Effector CD8-positive, alpha-beta T cell (primary cell): Measurements from ENCODE around the gene MS4A3.
"Not testable (repeated sequence)": the region's sequence is repeated elsewhere in the genome, so short reads cannot be mapped to it uniquely, and the experiment has no call there.

Experiments used
- DNase-seq: peaks from one replicate; lab custom pipeline; 2025; lab: John Stamatoyannopoulos, UW
- total RNA-seq, 4 experiments: gene quantifications; one replicate each; lab custom pipeline; 2026; lab: John Stamatoyannopoulos, UW

MS4A3 gene
- total RNA-seq = 0 to 0.18 (median 0) reads per million in 4 experiments

GRCh38 chr11:60056349-60056969, at the start of gene MS4A3:
Gene MS4A3, plus strand, starts transcription at chr11:60056665. Its CDS starts 4,496 bp downstream, at chr11:60061161.
- DNase-seq = no peak

GRCh38 chr11:60016881-60017280, 39.6 kb upstream of the MS4A3 start, which contains the start of gene OOSP4B:
Gene OOSP4B, plus strand, starts transcription at chr11:60017181.
- no peak for DNase-seq

GRCh38 chr11:60018058-60018457, 38.4 kb upstream of the MS4A3 start:
- no peak for DNase-seq

DNA sequence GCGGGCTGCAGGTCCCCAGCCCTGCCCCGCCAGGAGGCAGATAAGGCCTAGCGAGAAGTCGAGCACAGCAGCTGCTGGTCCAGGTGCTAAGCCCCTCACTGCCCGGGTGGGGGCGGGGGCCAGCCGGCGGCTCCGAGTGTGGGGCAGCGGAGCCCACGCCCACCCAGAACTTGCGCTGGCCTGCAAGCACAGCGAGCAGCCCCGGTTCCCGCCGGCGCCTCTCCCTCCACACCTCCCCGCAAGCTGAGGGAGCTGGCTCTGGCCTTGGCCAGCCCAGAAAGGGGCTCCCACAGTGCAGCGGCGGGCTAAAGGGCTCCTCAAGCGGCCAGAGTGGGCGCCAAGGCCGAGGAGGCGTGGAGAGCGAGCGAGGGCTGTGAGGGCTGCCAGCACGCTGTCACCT, 36.1 kb upstream of the MS4A3 start:
- not testable (repeated sequence) for DNase-seq

DNA sequence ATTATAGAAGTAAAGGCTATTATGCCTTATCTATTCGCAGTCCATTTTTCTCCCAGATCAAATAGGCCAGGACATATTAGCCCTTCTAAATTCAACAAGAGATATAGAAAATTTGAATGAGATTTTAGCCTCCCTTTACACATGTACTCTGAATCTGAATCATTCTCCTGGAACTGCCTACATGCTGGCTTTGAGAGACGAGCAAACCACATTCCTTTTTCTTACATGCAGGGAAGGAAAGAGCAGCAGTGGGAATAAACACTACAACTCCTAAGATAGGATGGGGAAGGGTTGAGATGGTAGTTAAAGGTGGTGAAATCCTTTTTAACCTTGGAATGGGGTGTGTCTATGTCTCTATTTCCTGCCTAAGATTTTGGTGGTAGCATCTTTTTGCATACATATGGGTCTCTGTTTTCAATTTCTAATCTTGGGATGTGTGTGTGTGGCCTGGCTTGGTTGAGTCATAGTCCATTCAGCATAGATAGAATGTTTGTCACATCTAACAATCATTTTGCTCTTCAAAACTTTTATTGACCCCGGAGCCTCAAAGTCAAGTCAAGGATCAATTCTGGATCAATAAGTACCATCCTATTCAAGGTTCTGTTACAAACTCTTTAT, 27.3 kb upstream of the MS4A3 start:
- no peak for DNase-seq

DNA sequence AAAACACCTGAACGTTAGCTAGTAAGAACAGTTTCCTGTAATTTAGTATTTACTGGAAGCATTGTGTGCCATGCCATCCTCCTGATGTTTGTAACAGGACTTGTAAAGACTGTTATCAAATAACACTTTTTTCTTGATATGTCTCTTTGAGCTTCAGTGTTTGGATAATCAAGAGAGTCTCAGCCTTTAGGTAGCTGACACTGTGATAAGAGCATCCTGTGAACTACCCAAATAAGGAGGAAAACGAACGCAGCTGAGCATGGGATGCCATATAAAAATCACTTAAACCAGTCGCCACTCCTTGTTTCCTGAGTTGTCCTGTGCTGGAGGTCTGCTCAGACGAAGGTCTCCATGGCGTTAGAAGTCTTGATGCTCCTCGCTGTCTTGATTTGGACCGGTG, 16.4 kb upstream of the MS4A3 start, which contains the start of gene OOSP2:
OOSP2 (plus strand) TSS at position 301 of the 400 bp plus-strand sequence; CDS start at position 352, 51 bp downstream.
- DNase-seq = no peak

DNA sequence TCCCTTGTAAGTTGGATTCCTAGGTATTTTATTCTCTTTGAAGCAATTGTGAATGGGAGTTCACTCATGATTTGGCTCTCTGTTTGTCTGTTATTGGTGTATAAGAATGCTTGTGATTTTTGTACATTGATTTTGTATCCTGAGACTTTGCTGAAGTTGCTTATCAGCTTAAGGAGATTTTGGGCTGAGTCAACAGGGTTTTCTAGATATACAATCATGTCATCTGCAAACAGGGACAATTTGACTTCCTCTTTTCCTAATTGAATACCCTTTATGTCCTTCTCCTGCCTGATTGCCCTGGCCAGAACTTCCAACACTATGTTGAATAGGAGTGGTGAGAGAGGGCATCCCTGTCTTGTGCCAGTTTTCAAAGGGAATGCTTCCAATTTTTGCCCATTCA, 6.0 kb upstream of the MS4A3 start:
- DNase-seq = not testable (repeated sequence)

DNA sequence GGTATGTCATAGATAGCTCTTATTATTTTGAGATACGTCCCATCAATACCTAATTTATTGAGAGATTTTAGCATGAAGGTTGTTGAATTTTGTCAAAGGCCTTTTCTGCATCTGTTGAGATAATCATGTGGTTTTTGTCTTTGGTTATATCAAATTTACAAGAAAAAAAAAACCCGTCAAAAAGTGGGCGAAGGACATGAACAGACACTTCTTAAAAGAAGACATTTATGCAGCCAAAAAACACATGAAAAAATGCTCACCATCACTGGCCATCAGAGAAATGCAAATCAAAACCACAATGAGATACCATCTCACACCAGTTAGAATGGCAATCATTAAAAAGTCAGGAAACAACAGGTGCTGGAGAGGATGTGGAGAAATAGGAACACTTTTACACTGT, 5.6 kb upstream of the MS4A3 start:
- DNase-seq = not testable (repeated sequence)

- no peak for DNase-seq
Observed at GRCh38 chr11:60059052-60059451, 2.6 kb downstream of the MS4A3 start.

DNA sequence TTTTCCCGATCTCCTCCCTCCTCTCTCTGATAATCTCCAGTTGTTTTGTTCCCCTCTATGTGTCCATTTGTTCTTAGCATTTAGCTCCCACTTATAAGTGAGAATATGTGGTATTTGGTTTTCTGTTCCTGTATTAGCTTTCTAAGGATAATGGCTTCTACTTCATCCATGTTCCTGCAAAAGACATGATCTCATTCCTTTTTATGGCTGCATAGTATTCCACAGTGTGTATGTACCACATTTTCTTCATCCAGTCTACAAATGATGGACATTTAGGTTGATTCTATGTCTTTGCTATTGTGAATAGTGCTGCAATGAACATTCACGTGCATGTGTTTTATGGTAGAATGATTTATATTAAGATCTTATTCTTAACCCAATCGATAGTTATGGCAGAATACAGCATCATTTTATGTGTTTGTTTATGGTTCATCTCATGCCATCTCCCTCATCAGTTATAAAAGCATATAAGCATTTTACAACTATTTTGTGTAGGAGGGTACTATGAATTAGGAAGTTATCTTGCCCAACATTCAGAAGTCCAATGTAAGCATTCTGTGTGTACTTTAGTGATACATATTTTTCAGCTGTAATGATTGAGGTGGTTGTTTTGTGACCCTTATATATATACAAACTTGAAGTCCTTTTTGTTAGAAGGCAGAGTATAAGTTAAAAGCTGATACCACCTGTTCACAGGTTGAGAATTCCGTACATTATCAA, 3.2 kb downstream of the MS4A3 start:
- no peak for DNase-seq

DNA sequence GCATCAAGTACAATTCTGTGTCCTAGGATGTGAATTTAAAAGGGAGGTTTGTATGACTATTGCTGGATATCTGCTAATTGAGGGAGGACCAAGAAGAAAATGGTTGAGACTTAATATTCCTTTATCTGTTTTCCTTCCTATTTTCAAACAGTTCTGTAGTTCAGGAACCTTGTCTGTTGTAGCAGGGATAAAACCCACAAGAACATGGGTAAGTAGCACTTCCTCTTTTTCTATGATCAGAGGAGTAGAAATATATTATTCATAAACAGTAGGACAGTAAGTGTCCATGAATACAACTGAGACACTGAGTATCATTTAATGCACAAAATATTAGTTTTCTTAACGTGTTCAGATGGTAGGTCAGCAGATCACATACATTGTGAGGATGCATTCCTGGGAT, 7.6 kb downstream of the MS4A3 start:
- DNase-seq = no peak

- DNase-seq = no peak
Observed at GRCh38 chr11:60065801-60066200, 9.3 kb downstream of the MS4A3 start.

- DNase-seq = no peak
Observed at GRCh38 chr11:60069450-60069849, 13.0 kb downstream of the MS4A3 start.

GRCh38 chr11:60071644-60072043, 15.2 kb downstream of the MS4A3 start:
- not testable (repeated sequence) for DNase-seq

DNA sequence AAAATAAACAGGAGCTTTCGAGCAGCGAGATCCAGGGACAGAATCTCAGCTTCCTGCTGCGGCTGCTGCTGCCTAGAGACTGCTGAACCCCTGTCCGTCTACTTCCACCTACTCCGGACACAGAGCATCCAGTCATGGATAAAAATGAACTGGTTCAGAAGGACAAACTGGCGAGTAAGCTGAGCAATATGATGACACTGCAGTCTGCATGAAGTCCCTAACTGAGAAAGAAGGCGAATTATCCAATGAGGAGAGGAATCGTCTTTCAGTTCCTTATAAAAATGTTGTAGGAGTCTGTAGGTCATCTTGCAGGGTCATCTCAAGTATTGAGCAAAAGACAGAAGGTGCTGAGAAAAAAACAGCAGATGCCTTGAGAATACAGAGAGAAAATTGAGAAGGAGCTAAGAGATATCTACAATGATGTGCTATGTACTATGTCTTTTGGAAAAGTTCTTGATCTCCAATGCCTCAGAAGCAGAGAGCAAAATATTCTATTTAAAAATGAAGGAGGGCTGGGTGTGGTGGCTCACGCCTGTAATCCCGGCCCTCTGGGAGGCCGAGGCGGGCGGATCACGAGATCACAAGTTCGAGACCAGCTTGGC, 20.9 kb downstream of the MS4A3 start:
- DNase-seq = no peak

- no peak for DNase-seq
Observed at GRCh38 chr11:60077981-60078380, 21.5 kb downstream of the MS4A3 start.

DNA sequence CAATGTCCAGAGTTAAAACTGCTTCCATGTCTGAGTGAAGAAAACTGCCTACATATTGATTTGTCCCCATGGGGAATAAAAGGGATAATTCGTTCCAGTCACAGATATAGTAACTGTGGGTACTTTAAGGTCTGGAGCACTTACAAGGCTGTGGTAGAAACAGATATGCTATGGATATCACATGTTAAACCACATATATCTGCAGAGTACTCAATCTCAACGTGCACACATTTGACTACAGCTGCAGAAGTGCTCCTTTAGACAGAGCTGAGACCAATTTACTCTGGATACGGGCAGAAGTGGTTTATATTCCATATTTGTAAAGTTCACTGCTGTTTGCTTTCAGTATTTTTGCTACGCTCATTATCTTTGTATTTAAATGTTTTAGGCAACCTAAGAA, 22.3 kb downstream of the MS4A3 start:
- no peak for DNase-seq

DNA sequence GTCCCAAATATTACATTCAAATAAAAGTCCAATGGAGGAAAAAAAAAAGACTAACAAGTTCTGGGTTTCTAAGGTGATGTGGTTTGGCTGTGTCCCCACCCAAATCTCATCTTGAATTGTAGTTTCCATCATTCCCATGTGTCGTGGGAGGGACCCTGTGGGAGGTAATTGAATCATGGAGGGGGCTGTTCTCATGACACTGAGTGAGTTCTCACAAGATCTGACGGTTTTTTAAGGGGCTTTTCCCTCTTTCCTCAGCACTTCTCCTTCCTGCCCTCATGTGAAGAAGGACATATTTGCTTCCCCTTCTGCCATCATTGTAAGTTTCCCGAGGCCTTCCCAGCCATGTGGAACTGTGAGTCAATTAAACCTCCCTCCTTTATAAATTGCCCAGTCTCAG, 24.1 kb downstream of the MS4A3 start:
- no peak for DNase-seq

DNA sequence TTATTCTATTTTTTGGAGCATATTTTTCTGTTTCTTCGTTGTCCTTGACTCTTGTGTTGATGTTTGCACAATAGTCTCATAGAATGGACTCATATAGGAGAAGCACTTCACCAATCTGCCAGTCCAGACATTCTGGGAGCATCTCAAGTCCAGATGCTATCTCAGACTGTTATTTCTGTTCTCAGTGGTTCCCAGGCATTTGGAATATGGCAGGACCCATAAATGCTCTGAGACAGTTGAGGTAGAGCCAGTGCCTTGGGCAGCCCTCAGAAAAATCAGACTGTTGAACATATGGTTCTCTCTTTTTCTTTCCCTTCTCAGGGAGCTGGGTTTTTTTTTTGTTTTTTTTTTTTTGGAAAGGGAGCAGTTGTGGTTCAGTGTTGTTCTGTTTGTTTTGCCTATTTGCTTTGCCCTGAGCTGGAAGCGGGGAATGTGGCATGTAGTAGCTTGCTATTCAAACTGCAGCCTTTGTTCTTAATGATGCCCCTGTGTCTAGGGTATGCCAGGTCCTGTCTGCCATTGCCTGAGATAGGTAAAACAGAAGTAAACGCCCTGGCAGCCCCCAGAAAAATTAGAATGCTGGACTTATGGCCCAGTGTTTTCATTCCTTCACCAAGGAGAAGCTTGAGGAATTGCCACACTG, 28.3 kb downstream of the MS4A3 start:
- DNase-seq = no peak

DNA sequence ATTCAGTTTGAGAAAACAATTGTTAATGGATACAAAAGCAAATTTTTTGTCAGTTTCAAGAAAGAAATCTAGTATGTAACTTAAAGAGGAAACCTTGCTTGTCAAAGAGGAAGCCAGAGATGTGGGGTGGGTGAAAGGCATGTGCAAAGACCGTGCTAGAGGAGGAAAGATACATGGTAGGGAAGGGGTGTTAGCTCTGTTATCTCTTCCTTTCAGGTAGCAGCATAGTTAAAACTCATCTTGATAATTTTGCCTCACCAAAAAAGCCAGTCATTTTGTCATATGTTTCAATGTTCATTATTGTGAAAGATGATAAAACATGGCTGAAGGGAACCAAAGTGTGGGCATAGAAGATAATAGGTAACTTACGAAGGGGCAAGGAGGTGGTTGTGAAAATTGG, 29.4 kb downstream of the MS4A3 start:
- no peak for DNase-seq

- DNase-seq = no peak
Observed at GRCh38 chr11:60087239-60087638, 30.8 kb downstream of the MS4A3 start.

DNA sequence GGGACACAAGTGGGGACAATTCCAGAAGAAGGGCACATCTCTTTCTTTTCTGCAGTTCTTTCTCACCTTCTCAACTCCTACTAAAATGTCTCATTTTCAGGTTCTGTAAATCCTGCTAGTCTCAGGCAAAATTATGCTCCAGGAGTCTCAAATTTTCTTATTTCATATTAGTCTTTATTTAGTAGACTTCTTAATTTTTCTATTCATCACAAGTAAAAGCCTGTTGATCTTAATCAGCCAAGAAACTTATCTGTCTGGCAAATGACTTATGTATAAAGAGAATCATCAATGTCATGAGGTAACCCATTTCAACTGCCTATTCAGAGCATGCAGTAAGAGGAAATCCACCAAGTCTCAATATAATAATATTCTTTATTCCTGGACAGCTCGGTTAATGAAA, 31.9 kb downstream of the MS4A3 start, which contains the start of gene MS4A2:
MS4A2 (plus strand) TSS at position 301 of the 400 bp plus-strand sequence. CDS start 102 bp downstream, outside the sequence.
- DNase-seq = no peak
